ENCODE results near the gene NAA38. TPM values are rescaled to one million over a fixed set of nuclear protein-coding genes. Genes with fewer than 3 reads are reported as not detected.
"Not testable (repeated sequence)": the region's sequence is repeated elsewhere in the genome, so short reads cannot be mapped to it uniquely, and the experiment has no call there.

NAA38 gene
- total RNA-seq, 1 donor from 2014 or later = 33.5 TPM

DNA sequence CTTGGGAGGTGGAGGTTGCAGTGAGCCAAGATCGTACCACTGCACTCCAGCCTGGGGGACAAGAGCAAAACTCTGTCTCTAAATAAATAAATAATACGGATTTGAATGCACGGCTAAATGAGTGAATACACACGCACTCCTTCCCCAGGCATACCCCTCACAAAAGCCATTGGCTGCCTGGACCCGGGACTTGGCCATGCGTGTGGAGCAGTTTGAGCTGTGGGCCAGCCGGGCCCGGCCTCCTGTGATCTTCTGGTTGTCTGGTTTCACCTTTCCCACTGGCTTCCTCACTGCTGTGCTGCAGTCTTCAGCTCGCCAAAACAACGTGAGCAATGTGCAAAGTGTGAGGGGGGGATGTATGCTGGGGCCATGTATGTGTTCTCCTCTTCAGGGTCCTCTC is 24.9 kb downstream of the NAA38 start:
- no peak for DNase-seq (ENCODE audit: low spot score)
- ATAC-seq = no peak

DNA sequence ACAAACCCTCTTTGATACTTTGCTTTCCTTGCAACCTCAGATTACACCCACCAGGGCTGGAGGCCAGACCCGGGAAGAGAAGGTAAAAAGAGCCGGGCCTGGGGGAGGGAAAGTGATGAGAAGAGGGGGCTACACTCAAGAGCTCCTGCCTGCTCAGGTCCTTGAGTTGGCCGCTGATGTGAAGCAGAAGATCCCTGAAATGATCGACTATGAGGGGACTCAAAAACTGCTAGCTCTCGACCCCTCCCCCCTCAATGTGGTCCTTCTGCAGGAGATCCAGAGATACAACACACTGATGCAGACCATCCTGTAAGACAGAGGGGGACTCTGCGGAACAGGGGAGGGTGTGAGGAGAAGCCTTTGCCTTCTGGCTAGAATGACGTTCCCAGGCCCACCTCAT is 26.1 kb downstream of the NAA38 start:
- ATAC-seq = no peak
- no peak for DNase-seq (ENCODE audit: low spot score)

DNA sequence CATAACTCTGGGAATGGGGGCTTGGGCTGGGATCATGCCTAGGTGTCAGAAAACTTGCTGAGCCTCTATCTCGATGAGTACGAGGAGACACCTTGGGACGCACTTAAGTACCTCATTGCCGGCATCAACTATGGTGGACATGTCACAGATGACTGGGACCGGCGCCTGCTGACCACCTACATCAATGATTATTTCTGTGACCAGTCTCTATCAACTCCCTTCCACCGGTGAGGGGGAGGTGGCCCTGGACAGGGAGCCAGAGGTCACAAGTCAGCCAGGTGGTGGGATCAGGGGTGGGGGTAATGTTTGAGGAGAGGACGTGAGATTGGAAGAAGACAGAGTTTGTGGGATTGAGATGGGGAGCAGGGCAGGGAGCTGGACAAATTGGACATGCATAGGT is 26.7 kb downstream of the NAA38 start:
- no peak for ATAC-seq
- DNase-seq (ENCODE audit: low spot score) = no peak

DNA sequence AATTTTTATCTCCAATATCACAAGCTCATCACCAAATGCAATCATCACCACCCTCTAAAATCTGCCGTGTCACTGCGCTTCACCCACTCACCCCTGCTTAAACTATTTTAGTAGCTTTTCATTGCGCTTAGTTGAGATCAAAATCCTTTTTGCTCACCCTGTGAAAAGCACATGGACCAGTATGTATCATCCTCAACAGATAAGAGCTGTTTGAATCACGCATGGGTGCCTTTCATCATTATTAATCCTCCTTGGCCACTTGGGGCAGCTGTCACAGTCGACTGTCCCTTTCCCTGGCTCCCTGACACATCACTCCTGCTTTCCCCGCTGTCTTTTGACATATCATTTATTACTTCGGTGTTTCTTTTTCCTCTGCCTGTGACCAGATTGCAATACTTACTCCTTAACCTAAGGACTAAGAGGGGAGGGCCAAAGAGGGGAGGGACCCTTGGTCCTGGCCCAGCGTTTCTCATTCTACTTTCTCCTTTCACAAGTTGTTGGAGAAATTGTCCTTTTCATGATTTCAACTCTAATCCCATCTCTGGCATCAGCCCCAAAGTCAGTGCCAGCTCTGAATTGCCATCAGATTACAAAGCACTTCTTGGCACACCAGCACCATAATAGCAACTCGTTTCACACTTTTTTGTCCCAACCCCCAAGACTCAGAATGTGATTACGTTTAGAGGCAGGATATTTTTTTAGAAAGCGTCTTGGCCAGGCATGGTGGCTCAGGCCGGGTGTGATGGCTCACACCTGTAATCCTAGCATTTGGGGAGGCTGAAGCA is 32.0 kb downstream of the NAA38 start:
- ATAC-seq = peak; percentile 73
- DNase-seq (ENCODE audit: low spot score) = no peak

DNA sequence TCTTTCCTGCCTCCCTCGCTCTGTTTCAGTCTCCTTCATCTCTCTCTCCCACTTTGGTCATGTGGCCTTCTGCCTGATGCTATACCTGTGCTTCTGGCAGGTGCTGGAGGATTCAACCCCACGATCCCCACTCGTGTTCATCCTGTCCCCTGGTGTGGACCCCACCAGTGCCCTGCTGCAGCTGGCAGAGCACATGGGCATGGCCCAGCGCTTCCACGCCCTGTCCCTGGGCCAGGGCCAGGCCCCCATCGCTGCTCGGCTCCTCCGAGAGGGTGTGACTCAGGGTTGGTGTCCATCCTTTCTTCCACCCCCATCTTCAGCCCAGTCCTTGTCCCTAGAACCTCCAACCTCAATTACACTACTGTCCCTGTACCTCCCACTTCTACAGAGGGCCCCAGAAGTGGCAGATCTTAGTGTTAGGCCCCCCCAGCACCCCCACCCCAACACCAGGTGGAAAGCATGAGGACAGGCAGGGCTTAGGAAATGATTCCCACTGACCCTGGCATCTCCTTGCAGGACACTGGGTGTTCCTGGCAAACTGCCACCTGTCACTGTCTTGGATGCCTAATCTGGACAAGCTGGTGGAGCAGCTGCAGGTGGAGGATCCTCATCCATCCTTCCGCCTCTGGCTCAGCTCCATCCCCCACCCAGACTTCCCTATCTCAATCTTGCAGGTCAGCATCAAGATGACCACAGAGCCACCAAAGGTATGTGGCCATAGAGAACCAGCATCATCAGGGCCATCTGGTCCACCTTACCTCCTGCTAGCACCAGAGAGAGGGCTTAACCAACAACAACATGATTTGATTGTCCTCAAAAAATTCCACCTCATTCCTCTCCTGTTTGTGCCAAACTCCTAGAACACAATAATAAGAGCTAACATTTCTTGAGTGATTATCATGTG is 33.1 kb downstream of the NAA38 start:
- no peak for ATAC-seq

DNA sequence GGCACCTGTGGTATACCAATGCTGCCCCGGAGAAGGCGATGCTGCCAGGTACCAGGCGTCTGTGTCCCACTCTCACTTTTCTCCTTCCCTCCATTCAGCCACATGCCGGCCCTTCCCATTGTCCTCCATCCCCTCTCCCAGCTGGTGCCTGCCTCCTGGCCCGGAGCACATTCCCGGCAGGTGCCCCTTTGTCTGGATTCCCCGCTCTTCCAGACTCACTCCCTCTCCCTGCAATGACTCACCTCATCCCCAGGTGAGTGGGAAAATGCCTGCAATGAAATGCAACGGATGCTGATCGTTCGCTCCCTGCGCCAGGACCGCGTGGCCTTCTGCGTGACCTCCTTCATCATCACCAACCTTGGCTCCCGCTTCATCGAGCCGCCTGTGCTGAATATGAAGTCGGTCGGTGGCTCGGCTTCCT is 33.8 kb downstream of the NAA38 start:
- DNase-seq (ENCODE audit: low spot score) (no peak), ATAC-seq (no peak)

More for the DNA sequence above, 33.1 kb downstream of the NAA38 start:
- no peak for DNase-seq (ENCODE audit: low spot score)

DNA sequence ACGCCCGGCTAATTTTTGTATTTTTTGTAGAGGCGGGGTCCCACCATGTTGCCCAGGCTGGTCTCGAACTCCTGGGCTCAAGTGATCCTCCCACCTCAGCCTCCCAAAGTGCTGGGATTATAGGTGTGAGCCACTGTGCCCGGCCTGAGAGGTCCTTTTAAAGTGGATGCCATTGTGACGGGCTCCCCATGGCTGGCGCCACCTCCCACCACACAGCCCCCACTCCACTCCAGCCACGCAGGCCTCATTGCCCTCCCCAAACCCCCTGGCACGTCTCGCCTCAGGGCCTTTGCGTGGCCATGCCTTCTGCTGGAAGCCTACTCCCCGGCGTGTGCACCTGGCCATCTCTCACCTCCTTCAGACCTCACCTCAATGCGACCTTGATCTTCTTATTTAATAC is 35.2 kb downstream of the NAA38 start:
- DNase-seq (ENCODE audit: low spot score) = no peak
- no peak for ATAC-seq

DNA sequence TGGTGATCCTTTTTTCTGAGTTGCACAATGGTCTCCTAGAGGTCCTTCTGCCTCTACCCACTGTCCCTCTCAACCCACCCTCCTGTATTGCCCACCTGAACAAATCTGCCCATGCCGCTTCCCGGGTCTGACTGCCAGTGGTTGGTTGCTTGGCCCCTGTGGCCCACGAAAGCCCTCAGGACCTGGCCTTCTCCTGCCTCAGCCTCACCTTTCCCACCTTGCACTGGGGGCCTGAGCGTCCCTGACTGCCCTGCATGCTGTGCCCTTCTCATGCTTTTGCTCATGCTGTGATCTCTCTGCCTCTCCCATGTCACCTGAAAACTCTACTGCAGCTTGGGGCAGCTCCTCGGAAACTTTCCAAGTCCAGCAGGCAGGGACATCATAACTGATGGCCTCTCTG is 37.1 kb downstream of the NAA38 start:
- DNase-seq (ENCODE audit: low spot score) (no peak), ATAC-seq (no peak)

DNA sequence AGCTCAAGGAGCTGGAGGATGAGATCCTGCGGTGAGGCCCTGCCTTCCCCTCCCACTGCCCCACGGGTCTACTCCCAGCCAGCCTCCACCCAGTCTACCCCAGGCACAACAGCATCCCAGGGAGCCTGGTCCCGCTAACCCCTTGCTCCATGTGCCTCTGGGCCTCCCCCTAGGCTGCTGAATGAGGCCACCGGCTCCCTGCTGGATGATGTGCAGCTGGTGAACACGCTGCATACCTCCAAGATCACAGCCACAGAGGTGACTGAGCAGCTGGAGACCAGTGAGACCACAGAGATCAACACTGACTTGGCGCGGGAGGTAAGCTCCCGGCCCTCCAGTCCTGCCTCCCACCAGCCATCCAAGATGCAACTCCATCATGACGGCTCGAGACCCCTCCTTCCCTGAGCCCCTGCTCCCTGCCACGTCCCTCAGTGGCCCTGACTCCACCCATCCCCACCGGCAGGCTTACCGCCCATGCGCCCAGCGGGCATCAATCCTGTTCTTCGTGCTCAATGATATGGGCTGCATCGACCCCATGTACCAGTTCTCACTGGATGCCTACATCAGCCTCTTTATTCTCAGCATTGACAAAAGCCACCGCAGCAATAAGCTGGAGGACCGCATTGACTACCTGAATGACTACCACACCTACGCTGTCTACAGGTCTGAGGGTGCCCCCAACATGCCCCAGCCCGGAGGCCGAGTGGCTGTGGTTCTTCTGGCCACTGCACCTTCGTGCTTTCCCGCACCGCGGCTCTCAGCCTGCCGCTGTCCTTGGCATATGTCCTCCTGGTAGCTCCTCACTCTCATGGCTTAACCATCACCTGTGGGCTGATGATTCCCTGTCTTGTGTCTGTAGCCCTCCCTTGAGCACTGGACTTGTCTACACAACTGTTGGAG is 38.4 kb downstream of the NAA38 start:
- ATAC-seq = no peak

DNA sequence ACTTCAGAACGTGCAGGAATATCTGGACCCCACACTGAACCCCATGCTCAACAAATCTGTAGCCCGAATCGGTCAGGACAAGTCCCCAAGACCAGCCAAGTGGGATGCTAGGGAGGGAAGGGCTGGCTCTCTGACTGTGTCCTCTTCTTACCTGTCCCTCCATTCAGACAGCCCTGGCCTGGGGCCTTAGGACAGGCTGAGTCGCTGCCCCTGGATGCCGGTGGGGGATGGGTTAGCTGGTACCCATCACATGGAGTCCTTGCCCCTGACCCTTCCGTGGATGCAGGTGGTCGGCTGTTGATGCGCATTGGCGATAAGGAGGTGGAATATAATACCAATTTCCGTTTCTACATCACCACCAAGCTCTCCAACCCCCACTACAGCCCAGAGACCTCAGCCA is 39.3 kb downstream of the NAA38 start:
- DNase-seq (ENCODE audit: low spot score) = no peak
- no peak for ATAC-seq

More for the DNA sequence above, 38.4 kb downstream of the NAA38 start:
- no peak for DNase-seq (ENCODE audit: low spot score)

DNA sequence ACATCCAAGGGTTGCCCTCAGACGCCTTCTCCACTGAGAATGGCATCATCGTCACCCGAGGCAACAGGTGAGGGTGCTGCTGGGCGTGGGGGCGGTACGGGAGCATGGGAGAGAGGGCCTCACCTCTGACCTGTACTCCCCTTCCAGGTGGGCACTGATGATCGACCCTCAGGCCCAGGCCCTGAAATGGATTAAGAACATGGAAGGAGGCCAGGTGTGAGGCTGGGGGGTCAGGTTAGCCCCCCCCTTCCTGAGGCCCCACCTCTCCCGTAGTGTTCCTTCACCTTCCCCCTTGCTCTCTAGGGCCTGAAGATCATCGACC is 39.8 kb downstream of the NAA38 start:
- ATAC-seq (no peak), DNase-seq (ENCODE audit: low spot score) (no peak)

DNA sequence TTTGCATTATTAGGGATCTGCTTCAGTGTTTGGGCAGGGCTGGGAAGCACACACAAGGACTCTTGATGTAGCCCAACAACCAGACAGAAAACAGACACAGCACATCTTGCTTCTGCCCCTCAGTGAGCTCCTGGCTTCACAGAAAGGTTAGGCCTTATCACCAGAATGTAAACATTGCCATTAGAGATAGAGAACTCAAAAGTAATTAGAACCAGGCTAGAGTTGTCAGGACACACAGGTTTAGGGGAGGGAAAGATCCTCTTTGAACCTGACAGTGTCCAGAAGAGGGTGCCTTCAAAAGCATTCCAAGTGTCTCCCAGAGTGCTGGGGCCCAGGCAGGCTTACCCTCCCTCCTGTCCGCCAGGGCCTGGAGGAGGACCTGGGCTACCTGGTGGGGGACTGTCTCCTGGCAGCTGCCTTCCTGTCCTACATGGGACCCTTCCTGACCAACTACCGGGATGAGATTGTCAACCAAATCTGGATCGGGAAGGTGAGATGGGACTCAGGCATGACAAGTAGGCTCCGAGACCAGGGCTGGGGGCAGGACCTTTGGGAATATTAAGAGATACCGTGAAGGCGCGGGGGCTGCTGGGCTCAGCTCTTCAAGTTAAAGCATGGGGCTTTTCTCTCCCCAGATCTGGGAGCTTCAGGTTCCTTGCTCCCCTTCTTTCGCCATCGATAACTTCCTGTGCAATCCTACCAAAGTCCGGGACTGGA is 40.3 kb downstream of the NAA38 start:
- ATAC-seq (no peak), DNase-seq (ENCODE audit: low spot score) (no peak)

DNA sequence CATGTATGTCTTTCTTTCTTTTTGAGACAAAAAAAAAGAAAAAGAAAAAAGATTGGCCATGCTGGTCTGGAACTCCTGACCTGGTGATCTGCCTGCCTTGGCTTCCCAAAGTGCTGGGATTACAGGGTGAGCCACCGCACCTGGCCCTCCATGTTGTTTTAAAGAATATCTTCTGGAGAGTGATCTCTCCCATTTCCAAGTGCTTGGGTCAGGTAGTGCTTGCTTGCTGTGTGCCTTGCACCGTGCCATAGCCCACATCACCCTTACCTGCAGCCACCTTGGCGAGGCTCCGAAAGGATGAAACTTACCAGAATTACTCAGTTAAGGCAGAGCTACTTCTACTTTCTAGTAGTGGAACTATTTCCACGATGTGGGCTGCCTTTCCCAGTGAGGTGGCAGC is 42.4 kb downstream of the NAA38 start:
- no peak for DNase-seq (ENCODE audit: low spot score)
- no peak for ATAC-seq

DNA sequence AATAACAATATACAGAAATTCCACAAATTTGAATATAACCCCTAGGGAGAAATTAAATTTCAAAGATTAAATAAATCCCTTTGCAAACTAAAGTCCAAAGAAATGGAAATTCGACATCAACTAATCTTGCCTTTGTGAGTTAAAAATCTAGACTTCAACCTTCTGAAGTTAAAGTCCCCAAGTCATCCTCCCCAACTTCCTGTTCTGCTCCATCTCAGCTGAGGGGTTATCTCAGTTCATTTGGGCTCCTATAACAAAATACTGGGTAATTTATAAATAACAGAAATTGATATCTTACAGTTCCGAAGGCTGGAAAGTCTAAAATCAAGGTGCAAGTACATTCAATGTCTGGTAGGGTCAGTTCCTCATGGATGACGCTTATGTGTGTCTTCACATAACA is 46.1 kb downstream of the NAA38 start:
- DNase-seq (ENCODE audit: low spot score) = no peak
- ATAC-seq = no peak

DNA sequence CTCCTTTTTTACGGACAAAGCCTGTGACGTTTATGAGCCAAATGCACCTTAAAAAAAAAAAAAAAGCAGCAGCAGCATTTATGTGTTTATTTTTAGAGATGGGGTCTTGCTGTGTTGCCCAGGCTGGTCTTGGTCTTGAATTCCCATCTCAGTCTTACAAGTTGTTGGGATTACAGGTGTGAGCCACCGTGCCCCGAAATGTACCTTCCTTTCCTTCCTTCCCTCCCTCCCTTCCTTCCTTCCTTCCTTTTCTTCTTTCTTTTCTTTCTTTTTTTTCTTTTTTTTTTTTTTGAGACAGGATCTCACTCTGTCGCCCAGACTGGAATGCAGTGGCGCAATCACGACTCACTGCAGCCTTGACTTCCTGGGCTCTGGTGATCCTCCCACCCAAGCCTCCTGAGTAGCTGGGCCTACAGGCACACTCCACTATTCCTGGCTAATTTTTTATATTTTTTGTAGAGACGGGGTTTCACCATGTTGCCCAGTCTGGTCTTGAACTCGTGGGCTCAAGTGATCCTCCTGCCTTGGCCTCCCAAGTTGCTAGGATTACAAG is 47.5 kb downstream of the NAA38 start:
- not testable (repeated sequence) for ATAC-seq; DNase-seq (ENCODE audit: low spot score)

DNA sequence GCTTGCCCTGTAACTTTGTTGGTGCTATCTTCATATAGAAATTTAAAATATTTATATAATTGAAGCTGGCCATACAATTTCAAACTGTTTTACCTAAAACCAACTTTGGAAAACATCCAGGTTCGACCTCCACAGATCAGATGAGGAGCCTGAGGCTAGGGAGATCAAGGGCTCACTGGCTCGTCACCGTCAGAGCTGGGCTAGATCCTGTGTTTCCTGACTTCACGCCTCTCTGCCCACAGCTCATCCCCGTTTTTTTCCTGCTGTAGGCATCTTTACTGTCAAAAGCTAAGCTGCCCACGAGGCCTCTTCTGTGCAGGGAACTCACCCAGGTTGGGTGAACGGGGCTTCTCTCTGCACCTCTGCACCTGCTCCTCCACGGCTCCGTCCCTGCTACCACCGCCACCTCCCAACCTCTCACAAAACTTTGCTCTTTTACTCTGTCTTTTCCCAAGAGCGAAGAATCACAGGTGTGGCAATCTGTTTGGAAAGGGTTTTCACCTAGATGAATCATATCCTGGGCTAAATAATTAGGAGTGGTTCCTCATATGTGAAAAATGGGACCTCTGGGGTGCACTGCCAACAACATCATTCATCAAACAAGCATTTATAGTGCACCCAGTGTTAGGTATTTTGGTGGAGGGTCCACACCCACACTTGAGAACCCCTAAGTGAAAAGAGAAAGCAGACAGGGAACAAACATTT is 48.1 kb downstream of the NAA38 start:
- no peak for DNase-seq (ENCODE audit: low spot score)
- no peak for ATAC-seq

DNA sequence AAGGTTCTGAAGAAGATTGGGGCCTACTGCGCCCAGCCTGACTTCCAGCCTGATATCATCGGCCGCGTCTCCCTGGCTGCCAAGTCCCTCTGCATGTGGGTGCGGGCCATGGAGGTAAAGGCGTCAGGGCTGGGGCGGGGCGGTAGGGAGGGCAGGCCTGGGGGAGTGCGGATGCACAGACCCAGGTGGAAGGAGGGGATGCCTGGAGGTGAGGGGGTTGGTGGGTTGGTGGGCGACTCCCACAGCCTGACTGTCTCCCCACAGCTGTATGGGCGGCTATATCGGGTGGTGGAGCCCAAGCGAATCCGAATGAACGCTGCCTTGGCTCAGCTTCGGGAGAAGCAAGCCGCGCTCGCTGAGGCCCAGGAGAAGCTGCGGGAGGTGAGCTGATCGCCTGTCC is 50.2 kb downstream of the NAA38 start:
- DNase-seq (ENCODE audit: low spot score) = no peak
- ATAC-seq = no peak

Data from left lobe of liver (tissue), 2 donors.